Trophoblast cell (in vitro differentiated cells and primary cell): ENCODE results near the gene TMEM174.

Experiments used
- DNase-seq, 2 donors: peaks; one replicate each; pipeline ENCODE4 v3.0.0-alpha.2; 2016
- H2AFZ ChIP-seq: 2 replicates; pipeline ENCODE4 v1.6.1; 2013; ENCODE audit warnings: low read length, moderate library complexity, mild to moderate bottlenecking; ENCODE audit not compliant: insufficient read depth, poor library complexity
- H2AK5ac ChIP-seq: 2 replicates; pipeline ENCODE4 v1.6.1; 2013; ENCODE audit warnings: mild to moderate bottlenecking, low read length
- H2BK120ac ChIP-seq: 2 replicates; pipeline ENCODE4 v1.6.1; 2013; ENCODE audit warnings: low read length, mild to moderate bottlenecking, moderate library complexity; ENCODE audit not compliant: insufficient read depth, poor library complexity
- H2BK12ac ChIP-seq: 2 replicates; pipeline ENCODE4 v1.6.1; 2013; ENCODE audit warnings: mild to moderate bottlenecking, low read length, moderate library complexity
- H2BK5ac ChIP-seq: 2 replicates; pipeline ENCODE4 v1.6.1; 2013; ENCODE audit warnings: low read length, low read depth, moderate library complexity, mild to moderate bottlenecking; ENCODE audit not compliant: poor library complexity
- H3K14ac ChIP-seq: 2 replicates; pipeline ENCODE4 v1.6.1; 2013; ENCODE audit warnings: mild to moderate bottlenecking, low read length
- H3K18ac ChIP-seq: 2 replicates; pipeline ENCODE4 v1.6.1; 2013; ENCODE audit warnings: mild to moderate bottlenecking, low read length
- H3K23ac ChIP-seq: 2 replicates; pipeline ENCODE4 v1.6.1; 2013; ENCODE audit warnings: low read length
- H3K27ac ChIP-seq: 2 replicates; pipeline ENCODE4 v1.5.1; 2013; ENCODE audit warnings: low read depth, mild to moderate bottlenecking, inconsistent platforms, low read length, moderate library complexity
- H3K27me3 ChIP-seq: 2 replicates; pipeline ENCODE4 v1.6.1; 2013; ENCODE audit warnings: inconsistent platforms, mild to moderate bottlenecking, low read length, moderate library complexity; ENCODE audit not compliant: insufficient read depth
- H3K36me3 ChIP-seq, 2 experiments: 1 replicate in 1 of 2; 2 replicates in 1 of 2; pipeline ENCODE4 v1.6.1; 2013; ENCODE audit warnings: low read length in 2 of 2, mild to moderate bottlenecking in 2 of 2, moderate library complexity in 1 of 2; ENCODE audit not compliant: insufficient read depth in 2 of 2, control insufficient read depth in 1 of 2
- H3K4ac ChIP-seq: 2 replicates; pipeline ENCODE4 v1.6.1; 2013; ENCODE audit warnings: low read depth, mild to moderate bottlenecking, low read length, moderate library complexity
- H3K4me1 ChIP-seq, 2 experiments: 1 replicate in 1 of 2; 2 replicates in 1 of 2; pipeline ENCODE4 v1.6.1; 2013; ENCODE audit warnings: low read length in 2 of 2, mild to moderate bottlenecking in 2 of 2, moderate library complexity in 1 of 2; ENCODE audit not compliant: insufficient read depth in 2 of 2, control insufficient read depth in 1 of 2
- H3K4me2 ChIP-seq: 2 replicates; pipeline ENCODE4 v1.6.1; 2013; ENCODE audit warnings: inconsistent platforms, mild to moderate bottlenecking, low read length, moderate library complexity
- H3K4me3 ChIP-seq: 2 replicates; pipeline ENCODE4 v1.5.1; 2013; ENCODE audit warnings: mild to moderate bottlenecking, low read depth, low read length, inconsistent platforms
- H3K79me1 ChIP-seq: one replicate; pipeline ENCODE4 v1.6.1; 2013; ENCODE audit warnings: low read length
- H3K79me2 ChIP-seq: 2 replicates; pipeline ENCODE4 v1.6.1; 2013; ENCODE audit warnings: low read length, mild to moderate bottlenecking; ENCODE audit not compliant: control insufficient read depth, insufficient read depth, poor library complexity
- H3K9ac ChIP-seq: 2 replicates; pipeline ENCODE4 v1.6.1; 2013; ENCODE audit warnings: mild to moderate bottlenecking, low read length
- H3K9me3 ChIP-seq: 2 replicates; pipeline ENCODE4 v1.6.1; 2013; ENCODE audit warnings: low read depth, mild to moderate bottlenecking, control low read depth, inconsistent platforms, low read length; ENCODE audit not compliant: insufficient read depth
- H4K12ac ChIP-seq: 2 replicates; pipeline ENCODE4 v1.6.1; 2013; ENCODE audit warnings: low read depth, mild to moderate bottlenecking, low read length, moderate library complexity
- H4K8ac ChIP-seq: 2 replicates; pipeline ENCODE4 v1.6.1; 2013; ENCODE audit warnings: low read depth, mild to moderate bottlenecking, low read length, moderate library complexity
- H4K91ac ChIP-seq: one replicate; pipeline ENCODE4 v1.6.1; 2013; ENCODE audit warnings: low read depth, mild to moderate bottlenecking, low read length, moderate library complexity
- WGBS: extraction: QIAGEN DNeasy Blood & Tissue Kit; methylation state at CpG from one replicate; pipeline ENCODE4 v1.1.7; 2013; ENCODE audit warnings: missing lambda C conversion rate; ENCODE audit not compliant: insufficient read length, insufficient coverage; ENCODE audit errors: extremely low coverage; 5-methylcytosine and 5-hydroxymethylcytosine counted together

The TMEM174 gene

GRCh38 chr5:73174100-73174815 lies 1.3 kb downstream of the TMEM174 start:
- Histone ChIP-seq H3K79me1 (no peaks in the 10 kb centered on the region), H3K4me2 (no peak overlapping the region), H2BK120ac (no peak overlapping the region), H4K91ac (no peak overlapping the region), H3K4me3 (no peak overlapping the region), H2AK5ac (no peak overlapping the region), H3K27me3 (no peaks in the 10 kb centered on the region), H2AFZ (no peak overlapping the region), H3K9me3 (no peaks in the 10 kb centered on the region), H3K18ac (no peak overlapping the region), H4K8ac (no peak overlapping the region), H2BK5ac (no peak overlapping the region), H3K9ac (no peak overlapping the region), H3K27ac (no peak overlapping the region), H3K4ac (no peak overlapping the region), H3K4me1 (no peaks in the 10 kb centered on the region), H3K23ac (no peak overlapping the region), H3K79me2 (no peaks in the 10 kb centered on the region), H4K12ac (no peak overlapping the region), H2BK12ac (no peak overlapping the region), H3K36me3 (no peaks in the 10 kb centered on the region), H3K14ac (no peak overlapping the region)
- WGBS = no CpG with 5 or more reads among the region's 8 CpGs
- no peak for DNase-seq

- Histone ChIP-seq H4K12ac (no peak overlapping the region), H3K23ac (no peak overlapping the region), H4K8ac (no peak overlapping the region), H2BK120ac (no peak overlapping the region), H2BK5ac (no peak overlapping the region), H3K4me2 (no peak overlapping the region), H3K4ac (no peak overlapping the region), H3K27ac (no peak overlapping the region), H3K79me1 (no peaks in the 10 kb centered on the region), H3K79me2 (no peaks in the 10 kb centered on the region), H3K4me1 (no peaks in the 10 kb centered on the region), H2AFZ (no peak overlapping the region), H3K18ac (no peak overlapping the region), H3K36me3 (no peaks in the 10 kb centered on the region), H2BK12ac (no peak overlapping the region), H3K9ac (no peak overlapping the region), H3K14ac (no peak overlapping the region), H3K4me3 (no peak overlapping the region), H4K91ac (no peak overlapping the region), H3K27me3 (no peaks in the 10 kb centered on the region), H3K9me3 (no peaks in the 10 kb centered on the region), H2AK5ac (no peak overlapping the region)
- WGBS = no CpG with 5 or more reads among the region's 2 CpGs
- no peak for DNase-seq
Measured at GRCh38 chr5:73176250-73176649, 3.3 kb downstream of the TMEM174 start.

GRCh38 chr5:73178265-73178664 lies 5.3 kb downstream of the TMEM174 start:
- Histone ChIP-seq H3K23ac (no peak overlapping the region), H3K9ac (no peak overlapping the region), H2BK5ac (no peak overlapping the region), H2BK12ac (no peak overlapping the region), H3K79me1 (no peaks in the 10 kb centered on the region), H4K8ac (no peak overlapping the region), H3K4me1 (no peaks in the 10 kb centered on the region), H3K4ac (no peak overlapping the region), H3K36me3 (no peaks in the 10 kb centered on the region), H3K14ac (no peak overlapping the region), H3K9me3 (no peaks in the 10 kb centered on the region), H3K4me3 (no peak overlapping the region), H3K27me3 (no peaks in the 10 kb centered on the region), H2AK5ac (no peak overlapping the region), H3K27ac (no peak overlapping the region), H3K79me2 (no peaks in the 10 kb centered on the region), H3K18ac (no peak overlapping the region), H3K4me2 (no peak overlapping the region), H4K91ac (no peak overlapping the region), H4K12ac (no peak overlapping the region), H2AFZ (no peak overlapping the region), H2BK120ac (no peak overlapping the region)
- WGBS = no CpG with 5 or more reads among the region's 5 CpGs
- DNase-seq = no peak

- WGBS = no CpG with 5 or more reads among the region's 3 CpGs
Measured at GRCh38 chr5:73179730-73180129, 6.7 kb downstream of the TMEM174 start.

More at GRCh38 chr5:73179730-73180129, 6.7 kb downstream of the TMEM174 start:
- Histone ChIP-seq H2AFZ (no peak overlapping the region), H3K4me2 (no peak overlapping the region), H4K12ac (no peak overlapping the region), H4K8ac (no peak overlapping the region), H3K27ac (no peak overlapping the region), H3K4ac (no peak overlapping the region), H2AK5ac (no peak overlapping the region), H2BK5ac (no peak overlapping the region), H3K79me2 (no peaks in the 10 kb centered on the region), H3K27me3 (no peaks in the 10 kb centered on the region), H3K9me3 (peaks cover 2% of the 10 kb centered on the region), H2BK120ac (no peak overlapping the region), H3K18ac (no peak overlapping the region), H3K4me3 (no peak overlapping the region), H4K91ac (no peak overlapping the region), H2BK12ac (no peak overlapping the region), H3K36me3 (no peaks in the 10 kb centered on the region), H3K9ac (no peak overlapping the region), H3K14ac (no peak overlapping the region), H3K79me1 (no peaks in the 10 kb centered on the region), H3K23ac (no peak overlapping the region), H3K4me1 (no peaks in the 10 kb centered on the region)
- DNase-seq = no peak
